ENCODE measurements around the gene SUN1.

GRCh38 chr7:907158-907980, 75.1 kb downstream of the SUN1 start:
- TF ChIP-seq CTCF (IDR thresholded peaks at IDR 0.05) (no peak), ZFX (IDR thresholded peaks at IDR 0.05; ENCODE audit: borderline replicate concordance) (no peak)
